AG04450 (cell line): ENCODE results near the gene BAHCC1. TPM values are rescaled to one million over a fixed set of nuclear protein-coding genes. Genes with fewer than 3 reads are reported as not detected.

Experiments used
- CTCF ChIA-PET: fragments of 300-600, 350-600 bp; formaldehyde crosslinking; extraction: SDS; loops from one replicate; lab custom pipeline; 2022; ENCODE audit warnings: antibody characterized with exemption, inconsistent platforms; lab: Charles Lee
- POLR2A ChIA-PET: fragments of 350-600 bp; formaldehyde crosslinking; extraction: SDS; loops from one replicate; lab custom pipeline; 2021; ENCODE audit warnings: antibody characterized with exemption, inconsistent platforms; lab: Yijun Ruan, JAX
- DNase-seq: peaks from one replicate; pipeline ENCODE4 v3.0.0-alpha.2; 2011; ENCODE audit warnings: low read depth, low spot score
- H3K27ac ChIP-seq: one replicate; pipeline ENCODE4 v1.5.1; 2012; ENCODE audit warnings: low read depth, low read length, control low read depth
- H3K27me3 ChIP-seq: one replicate; pipeline ENCODE4 v1.6.0; 2012; ENCODE audit warnings: low read length; ENCODE audit not compliant: control insufficient read depth, insufficient read depth
- H3K4me3 ChIP-seq: 2 replicates; pipeline ENCODE4 v1.5.1; 2011; ENCODE audit warnings: mild to moderate bottlenecking, low read depth, low read length, control low read depth
- H3K9me3 ChIP-seq: 2 replicates; pipeline ENCODE4 v1.5.1; 2012; ENCODE audit warnings: low read length; ENCODE audit not compliant: control insufficient read depth, insufficient read depth
- polyA plus RNA-seq: library from polyadenylated mRNA; depleted of rRNA; stranded (reverse); fragments of >200 nt; gene quantifications from 2 replicates; pipeline ENCODE4 v1.2.3, GENCODE V29; 2011
- TF ChIP-seq, protein P1 (sequence below): IDR thresholded peaks from 2 replicates; pipeline ENCODE4 v1.5.1; 2011; ENCODE audit warnings: low read depth, low read length, control low read depth, inconsistent platforms

The BAHCC1 gene
- polyA plus RNA-seq, 1 experiment: 1.3 TPM

DNA sequence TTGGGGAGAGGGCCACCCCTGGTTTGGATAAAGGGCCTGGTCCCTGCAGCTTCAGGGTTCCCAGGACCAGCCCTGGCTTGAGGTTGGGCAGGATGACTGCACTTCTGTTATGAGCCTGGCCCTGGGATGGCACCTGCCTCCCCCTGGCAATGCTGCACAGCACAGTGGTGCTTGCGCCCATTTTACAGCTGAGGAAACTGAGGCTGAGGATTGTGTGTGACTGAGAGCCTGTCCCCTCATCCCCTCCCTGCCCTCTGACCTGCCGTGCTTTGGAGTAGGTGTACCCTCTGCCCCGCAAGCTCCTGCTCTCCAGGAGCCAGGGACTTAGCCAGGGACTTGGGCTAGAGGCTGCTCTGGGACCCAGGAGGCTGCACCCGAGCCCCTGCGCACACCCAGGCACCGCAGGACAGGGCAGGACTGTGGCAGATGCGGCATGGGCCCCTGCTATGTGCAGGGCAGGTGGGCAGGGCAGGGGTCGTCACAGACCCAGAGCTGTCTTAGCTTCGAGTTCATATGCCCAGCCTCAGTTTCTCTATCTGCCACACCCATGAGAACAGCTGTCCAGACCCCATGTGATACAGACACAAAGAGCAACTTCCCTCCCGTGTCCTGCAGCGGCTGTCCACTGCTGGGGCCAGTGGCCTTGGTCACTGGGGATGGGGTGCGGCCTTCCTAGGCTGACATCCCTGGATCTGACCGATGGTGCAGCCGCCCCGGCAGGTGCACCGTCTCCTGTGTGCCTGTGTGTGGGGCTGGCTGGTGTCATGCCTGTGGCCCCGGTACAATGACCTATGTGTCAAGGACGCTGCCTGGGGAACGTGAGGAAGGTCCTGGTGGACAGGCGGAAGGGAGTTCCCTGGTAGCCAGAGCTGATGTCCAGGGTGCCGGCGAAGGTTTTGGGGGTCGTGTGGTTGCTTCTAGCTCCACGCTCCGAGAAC lies 36.6 kb downstream of the BAHCC1 start:
- Histone ChIP-seq H3K27me3 (no peaks in the 10 kb centered on the region), H3K27ac (no peak overlapping the region), H3K9me3 (peaks cover 2% of the 10 kb centered on the region; the same call in 1 of the 2 replicates), H3K4me3 (no peak overlapping the region)
- no peak for DNase-seq
- ChIA-PET CTCF (no interaction called here), POLR2A (no interaction called here)
- TF ChIP-seq, protein P1, sequence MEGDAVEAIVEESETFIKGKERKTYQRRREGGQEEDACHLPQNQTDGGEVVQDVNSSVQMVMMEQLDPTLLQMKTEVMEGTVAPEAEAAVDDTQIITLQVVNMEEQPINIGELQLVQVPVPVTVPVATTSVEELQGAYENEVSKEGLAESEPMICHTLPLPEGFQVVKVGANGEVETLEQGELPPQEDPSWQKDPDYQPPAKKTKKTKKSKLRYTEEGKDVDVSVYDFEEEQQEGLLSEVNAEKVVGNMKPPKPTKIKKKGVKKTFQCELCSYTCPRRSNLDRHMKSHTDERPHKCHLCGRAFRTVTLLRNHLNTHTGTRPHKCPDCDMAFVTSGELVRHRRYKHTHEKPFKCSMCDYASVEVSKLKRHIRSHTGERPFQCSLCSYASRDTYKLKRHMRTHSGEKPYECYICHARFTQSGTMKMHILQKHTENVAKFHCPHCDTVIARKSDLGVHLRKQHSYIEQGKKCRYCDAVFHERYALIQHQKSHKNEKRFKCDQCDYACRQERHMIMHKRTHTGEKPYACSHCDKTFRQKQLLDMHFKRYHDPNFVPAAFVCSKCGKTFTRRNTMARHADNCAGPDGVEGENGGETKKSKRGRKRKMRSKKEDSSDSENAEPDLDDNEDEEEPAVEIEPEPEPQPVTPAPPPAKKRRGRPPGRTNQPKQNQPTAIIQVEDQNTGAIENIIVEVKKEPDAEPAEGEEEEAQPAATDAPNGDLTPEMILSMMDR: no peak

DNA sequence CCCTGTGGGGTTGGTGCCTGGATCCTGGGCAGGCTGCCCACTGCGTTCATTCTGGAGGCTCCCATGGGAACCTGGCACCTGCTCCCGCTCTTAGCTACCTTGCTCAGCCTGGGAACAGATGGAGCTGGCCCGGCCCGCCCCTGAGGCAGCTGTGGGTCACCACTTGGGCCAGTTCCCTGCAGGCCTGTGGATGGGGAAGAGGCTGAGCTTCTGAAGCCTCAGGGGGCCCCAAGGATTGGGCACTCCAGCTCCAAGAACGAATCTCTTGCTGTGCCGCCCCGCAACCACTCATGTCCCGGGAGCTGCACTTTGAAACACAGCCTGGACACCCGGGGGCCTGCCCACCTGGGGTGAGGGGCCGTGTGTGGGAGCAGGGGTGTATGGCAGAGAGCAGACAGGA lies 37.7 kb downstream of the BAHCC1 start:
- TF ChIP-seq, protein P1: no peak
- H3K4me3 ChIP-seq: no peak overlapping the region
- no peak overlapping the region for H3K27ac ChIP-seq
- H3K9me3 ChIP-seq: peaks cover 2% of the 10 kb centered on the region; the same call in 1 of the 2 replicates
- POLR2A ChIA-PET: no interaction called here
- CTCF ChIA-PET: no interaction called here
- no peak for DNase-seq
- no peaks in the 10 kb centered on the region for H3K27me3 ChIP-seq

DNA sequence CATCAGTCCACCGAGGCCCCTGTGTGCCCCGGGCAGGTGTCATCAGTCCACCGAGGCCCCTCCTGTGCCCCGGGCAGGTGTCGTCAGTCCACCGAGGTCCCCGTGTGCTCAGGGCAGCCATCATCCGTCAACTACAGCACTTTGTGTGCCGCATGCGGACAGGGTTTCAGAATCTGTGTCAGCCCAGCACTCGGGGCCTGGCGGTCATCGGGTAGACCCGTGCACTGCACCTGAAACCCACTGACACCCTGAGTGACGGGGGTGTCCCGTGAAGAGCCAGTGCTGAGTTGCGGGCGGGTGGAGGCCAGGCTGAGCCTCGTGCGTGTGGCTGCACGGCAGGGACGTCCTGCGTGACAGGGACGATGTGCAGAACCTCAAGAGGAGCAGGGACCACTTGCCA lies 38.4 kb downstream of the BAHCC1 start:
- TF ChIP-seq, protein P1: no peak
- no peak for DNase-seq
- H3K4me3 ChIP-seq: no peak overlapping the region
- ChIA-PET POLR2A (no interaction called here), CTCF (no interaction called here)
- H3K27ac ChIP-seq: no peak overlapping the region
- no peaks in the 10 kb centered on the region for H3K27me3 ChIP-seq
- peaks cover 2% of the 10 kb centered on the region; the same call in 1 of the 2 replicates for H3K9me3 ChIP-seq

DNA sequence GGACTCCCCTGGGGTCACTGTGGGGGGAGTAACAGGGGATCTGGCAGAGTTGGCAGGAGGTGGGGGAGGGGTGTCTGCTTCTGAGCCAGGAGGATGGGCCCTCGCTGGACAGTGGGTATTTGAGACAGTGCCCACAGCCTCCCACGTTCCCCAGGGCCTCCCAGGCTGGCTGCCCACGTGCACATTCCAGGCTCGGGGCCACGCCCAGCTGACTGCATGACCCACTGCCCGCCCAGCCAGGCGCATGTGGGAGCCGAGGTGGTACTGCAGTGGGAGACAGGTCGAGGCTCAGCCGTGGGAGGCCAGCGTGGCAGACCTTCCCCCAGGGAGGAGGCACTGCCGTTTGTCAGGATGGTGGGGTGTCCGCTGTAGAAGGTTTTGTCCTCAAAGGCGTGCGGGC lies 38.8 kb downstream of the BAHCC1 start:
- CTCF ChIA-PET: no interaction called here
- DNase-seq: no peak
- POLR2A ChIA-PET: no interaction called here
- H3K27me3 ChIP-seq: no peaks in the 10 kb centered on the region
- H3K4me3 ChIP-seq: no peak overlapping the region
- H3K9me3 ChIP-seq: peaks cover 2% of the 10 kb centered on the region; the same call in 1 of the 2 replicates
- H3K27ac ChIP-seq: no peak overlapping the region
- TF ChIP-seq, protein P1: no peak

DNA sequence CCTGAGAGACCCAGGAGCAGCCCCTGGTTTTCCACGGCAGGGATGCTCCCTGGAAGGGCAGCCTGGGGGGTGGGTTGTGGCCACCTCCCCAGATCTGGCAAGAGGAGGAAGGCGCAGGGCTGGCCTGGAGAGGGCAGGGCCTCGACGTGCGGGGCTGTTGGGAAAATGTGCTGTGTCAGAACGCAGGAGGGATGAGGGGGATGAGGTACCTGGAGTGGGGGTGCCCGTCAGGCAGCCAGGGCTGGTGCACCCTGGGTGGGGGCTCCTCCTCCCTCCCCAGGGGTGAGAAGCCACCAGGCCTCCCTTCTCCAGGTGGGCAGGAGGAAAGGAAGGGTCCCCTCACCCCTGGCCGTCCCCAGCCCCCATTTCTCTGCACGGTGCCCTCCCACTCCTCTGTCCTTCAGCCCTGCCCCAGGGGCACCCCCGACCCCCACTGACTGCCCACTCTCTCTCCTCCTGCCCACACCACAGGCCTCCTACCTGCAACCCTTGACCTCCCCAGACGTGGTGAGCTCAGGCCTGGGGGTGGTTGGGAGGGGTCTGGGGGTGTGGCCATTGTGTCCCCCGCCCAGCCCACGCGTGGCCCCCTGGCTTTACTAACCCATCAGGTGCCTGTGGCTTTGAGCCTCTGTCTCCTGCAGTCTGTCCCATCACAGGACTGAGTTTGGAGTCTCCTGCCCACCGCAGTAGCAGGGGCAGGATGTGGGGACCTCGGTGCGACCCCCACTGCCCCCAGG lies 39.6 kb downstream of the BAHCC1 start:
- H3K9me3 ChIP-seq: peaks cover 2% of the 10 kb centered on the region; the same call in 1 of the 2 replicates
- H3K4me3 ChIP-seq: no peak overlapping the region
- H3K27ac ChIP-seq: no peak overlapping the region
- TF ChIP-seq, protein P1: no peak
- POLR2A ChIA-PET: no interaction called here
- no peak for DNase-seq
- CTCF ChIA-PET: no interaction called here
- H3K27me3 ChIP-seq: no peaks in the 10 kb centered on the region
